Endothelial cell of umbilical vein (primary cell): Measurements from ENCODE around the gene F2RL3. TPM values are rescaled to one million over a fixed set of nuclear protein-coding genes. Genes with fewer than 3 reads are reported as not detected.

Experiments used
- BruUV-seq: library from RNA; stranded (reverse); fragments of 400-500 nt; replicated peaks from 2 replicates; lab custom pipeline; 2021; lab: Mats Ljungman, UMichigan
- CTCF ChIA-PET: fragments of 300-600, 350-600 bp; sonication (Branson Sonifier 250); formaldehyde crosslinking; loops from one replicate; lab custom pipeline; 2021; ENCODE audit warnings: antibody characterized with exemption, inconsistent platforms; lab: Charles Lee
- POLR2A ChIA-PET: fragments of 300-600, 350-600 bp; sonication (Branson Sonifier 250); formaldehyde crosslinking; loops from one replicate; lab custom pipeline; 2021; ENCODE audit warnings: antibody characterized with exemption, inconsistent platforms; lab: Charles Lee
- DNase-seq: peaks from one replicate; pipeline ENCODE4 v3.0.0-alpha.2; 2011; ENCODE audit warnings: low read depth, low spot score
- FAIRE-seq: peaks from 2 replicates; lab custom pipeline; 2011; peaks lifted over from hg19 to GRCh38; lab: Jason Lieb, UNC
- H2AFZ ChIP-seq: 2 replicates; pipeline ENCODE4 v1.6.0; 2012; ENCODE audit warnings: low read depth, low read length, control low read depth, inconsistent platforms
- H3K27ac ChIP-seq: 2 replicates; pipeline ENCODE4 v1.5.1; 2011; ENCODE audit warnings: low read depth, mild to moderate bottlenecking, control low read depth, low read length, moderate library complexity; ENCODE audit not compliant: insufficient read depth
- H3K27me3 ChIP-seq, 2 experiments: 2 replicates each; pipeline versions ENCODE4 v1.6.0 to v1.6.1; 2011; ENCODE audit warnings: low read length in 2 of 2, mixed read lengths in 1 of 2; ENCODE audit not compliant: control insufficient read depth in 2 of 2, insufficient read depth in 2 of 2
- H3K36me3 ChIP-seq, 2 experiments: 2 replicates in 1 of 2; 3 replicates in 1 of 2; pipeline ENCODE4 v1.5.1; 2011; ENCODE audit warnings: low read length in 2 of 2, mild to moderate bottlenecking in 1 of 2, moderate library complexity in 1 of 2; ENCODE audit not compliant: control insufficient read depth in 2 of 2, insufficient read depth in 2 of 2; ENCODE audit errors: extremely low read depth in 1 of 2
- H3K4me1 ChIP-seq: 3 replicates; pipeline ENCODE4 v1.5.1; 2011; ENCODE audit warnings: mild to moderate bottlenecking, low read length; ENCODE audit not compliant: control insufficient read depth, insufficient read depth; ENCODE audit errors: extremely low read depth
- H3K4me2 ChIP-seq: 2 replicates; pipeline ENCODE4 v1.6.1; 2011; ENCODE audit warnings: low read length, control low read depth, mixed read lengths; ENCODE audit not compliant: insufficient read depth
- H3K4me3 ChIP-seq, 3 experiments: fragments of 200-600 bp in 1 of 3; sonication (generic), shearing (Covaris generic) in 1 of 3; replicated peaks in 1 of 3; 2 replicates each; pipeline ENCODE4 v1.5.1; 2011 to 2016; ENCODE audit warnings: control low read depth in 3 of 3, low read length in 3 of 3, mild to moderate bottlenecking in 2 of 3, inconsistent platforms in 1 of 3, low read depth in 1 of 3, moderate library complexity in 1 of 3; ENCODE audit not compliant: insufficient read depth in 1 of 3
- H3K79me2 ChIP-seq: 2 replicates; pipeline ENCODE4 v1.6.0; 2012; ENCODE audit warnings: low read length, inconsistent platforms; ENCODE audit not compliant: control insufficient read depth, insufficient read depth
- H3K9ac ChIP-seq: replicated peaks from 2 replicates; pipeline ENCODE3; 2011; ENCODE audit warnings: low read length, control low read depth; ENCODE audit not compliant: insufficient read depth; ENCODE audit errors: extremely low read depth
- H3K9me1 ChIP-seq: replicated peaks from 3 replicates; pipeline ENCODE4 v1.6.0; 2011; ENCODE audit warnings: mild to moderate bottlenecking, low read length; ENCODE audit not compliant: control insufficient read depth, insufficient read depth; ENCODE audit errors: extremely low read depth
- H3K9me3 ChIP-seq: replicated peaks from 2 replicates; pipeline ENCODE4 v1.5.1; 2012; ENCODE audit warnings: low read length, inconsistent platforms; ENCODE audit not compliant: control insufficient read depth, insufficient read depth
- H4K20me1 ChIP-seq: replicated peaks from 2 replicates; pipeline ENCODE3; 2011; ENCODE audit warnings: mild to moderate bottlenecking, low read length; ENCODE audit not compliant: control insufficient read depth, insufficient read depth; ENCODE audit errors: extremely low read depth
- CTCF ChIP-seq, 2 donors: IDR thresholded peaks; 1 replicate in 1 of 2; 2 replicates in 1 of 2; pipeline ENCODE4 v1.5.1; 2011; ENCODE audit warnings: low read length in 2 of 2, mild to moderate bottlenecking in 2 of 2, moderate library complexity in 2 of 2, control low read depth in 1 of 2, inconsistent platforms in 1 of 2, low read depth in 1 of 2; ENCODE audit not compliant: insufficient read depth in 1 of 2; ENCODE audit errors: extremely low read depth in 1 of 2
- EZH2 ChIP-seq: IDR thresholded peaks from 2 replicates; pipeline ENCODE4 v1.6.1; 2012; ENCODE audit warnings: borderline replicate concordance, low read depth, mild to moderate bottlenecking, moderate library complexity, low read length, inconsistent platforms; ENCODE audit not compliant: severe bottlenecking
- FOS ChIP-seq: IDR thresholded peaks from 2 replicates; pipeline ENCODE4 v1.6.1; 2011; ENCODE audit warnings: mild to moderate bottlenecking, low read length, moderate library complexity, borderline replicate concordance; ENCODE audit not compliant: insufficient read depth
- GATA2 ChIP-seq: IDR thresholded peaks from 2 replicates; pipeline ENCODE4 v1.7.0; 2011; ENCODE audit warnings: low read depth, mild to moderate bottlenecking, moderate library complexity, mixed read lengths, low read length; ENCODE audit not compliant: insufficient read length, insufficient read depth
- JUN ChIP-seq: IDR thresholded peaks from 2 replicates; pipeline ENCODE4 v1.6.1; 2011; ENCODE audit warnings: borderline replicate concordance, low read depth; ENCODE audit not compliant: insufficient read length, insufficient read depth
- MYC ChIP-seq: IDR thresholded peaks from one replicate; pipeline ENCODE4 v1.6.1; 2011; ENCODE audit warnings: mild to moderate bottlenecking, low read depth, low read length
- POLR2A ChIP-seq: IDR thresholded peaks from 2 replicates; pipeline ENCODE4 v1.6.1; 2012; ENCODE audit warnings: low read depth, mild to moderate bottlenecking, control low read depth, low read length
- POLR2AphosphoS5 ChIP-seq: IDR thresholded peaks from 2 replicates; pipeline ENCODE4 v1.6.1; 2012; ENCODE audit warnings: low read depth, mild to moderate bottlenecking, control low read depth, low read length, moderate library complexity; ENCODE audit not compliant: insufficient read depth
- dilution Hi-C: fragments of 300-500 bp; cut with MboI; formaldehyde crosslinking; loops from one replicate; pipeline ENCODE4 v1.15.0; 2019; ENCODE audit warnings: low sequenced_read_pairs; ENCODE audit not compliant: extremely low pct_ligation_motif_present
- intact Hi-C: fragments of 100-400 bp; cut with micrococcal nuclease; formaldehyde crosslinking; loops from one replicate; pipeline ENCODE4 v1.10.0; 2022
- polyA plus RNA-seq, 4 experiments: library from polyadenylated mRNA; depleted of rRNA in 3 of 4; stranded (reverse) in 3 of 4; unstranded in 1 of 4; fragments of >200 nt; gene quantifications; 2 replicates each; pipeline versions ENCODE4 v1.2.1 to v1.2.3, GENCODE V29; 2011 to 2012; ENCODE audit warnings: missing spikeins in 1 of 4
- total RNA-seq: library from RNA; stranded (reverse); gene quantifications from 2 replicates; pipeline ENCODE4 v1.2.3, GENCODE V29; 2021

Gene F2RL3
- total and polyA plus RNA-seq, 2 donors (not counting 3 experiments of a cell fraction or from before 2014, with no cell fraction given), result 1.2 to 1.7 TPM

GRCh38 chr19:16853066-16853465 is 35.7 kb upstream of the F2RL3 start:
- H3K27ac ChIP-seq, result no peak overlapping the region
- H3K79me2 ChIP-seq, result no peaks in the 10 kb centered on the region
- H3K27me3 ChIP-seq, result no peaks in the 10 kb centered on the region
- H3K4me2 ChIP-seq, result no peak overlapping the region
- H3K9me3 ChIP-seq, result no peaks in the 10 kb centered on the region
- CTCF ChIA-PET, result no interaction called here
- H3K4me3 ChIP-seq, result no peak overlapping the region
- dilution Hi-C loops, result no loop called here
- BruUV-seq, result no TSS peak
- no peak overlapping the region for H3K9ac ChIP-seq
- DNase-seq (no peak), FAIRE-seq (no peak)
- no peaks in the 10 kb centered on the region for H3K9me1 ChIP-seq
- TF ChIP-seq MYC (no peak), FOS (no peak), EZH2 (no peak), CTCF (IDR thresholded peaks at IDR 0.05; ENCODE audit: extremely low read depth in 1 of 2, insufficient read depth in 1 of 2, low read depth in 1 of 2, low read length in 2 of 2) (no peak), POLR2A (no peak), JUN (no peak), GATA2 (no peak)
- no peaks in the 10 kb centered on the region for H4K20me1 ChIP-seq
- peaks cover 9% of the 10 kb centered on the region for H3K4me1 ChIP-seq
- intact Hi-C loops, result loop anchor here (5.0 kb wide), 1 partner anchor 34 kb away; the partner anchor contains the start of gene F2RL3
- peaks cover 14 to 50% of the 10 kb centered on the region in 2 experiments for H3K36me3 ChIP-seq
- no peak overlapping the region for H2AFZ ChIP-seq
- POLR2A ChIA-PET, result no interaction called here

- TF ChIP-seq FOS, result peak; percentile 19
- TF ChIP-seq GATA2, result no peak
- TF ChIP-seq JUN, result no peak
- TF ChIP-seq POLR2AphosphoS5, result no peak
- no peak overlapping the region for H2AFZ ChIP-seq
- CTCF ChIA-PET, result no interaction called here
- no peaks in the 10 kb centered on the region for H3K27me3 ChIP-seq
- FAIRE-seq, result no peak
- peaks cover 10 to 41% of the 10 kb centered on the region in 2 experiments for H3K36me3 ChIP-seq
- H3K4me2 ChIP-seq, result no peak overlapping the region
- no peaks in the 10 kb centered on the region for H3K9me3 ChIP-seq
- peak; percentile 11 for DNase-seq
- no peak overlapping the region for H3K27ac ChIP-seq
- H3K9ac ChIP-seq, result no peak overlapping the region
- no TSS peak for BruUV-seq
- H3K79me2 ChIP-seq, result no peaks in the 10 kb centered on the region
- H4K20me1 ChIP-seq, result no peaks in the 10 kb centered on the region
- H3K9me1 ChIP-seq, result no peaks in the 10 kb centered on the region
- intact Hi-C loops (no loop called here), dilution Hi-C loops (no loop called here)
- no peaks in the 10 kb centered on the region for H3K4me1 ChIP-seq
- H3K4me3 ChIP-seq, result no peak overlapping the region
- POLR2A ChIA-PET, result no interaction called here
Measured at GRCh38 chr19:16856091-16856490, 32.7 kb upstream of the F2RL3 start.
